GM12878 (cell line): Measurements from ENCODE around the gene MAP3K5. TPM values are rescaled to one million over a fixed set of nuclear protein-coding genes. Genes with fewer than 3 reads are reported as not detected.

Experiments
- BCL11A ChIP-seq: IDR thresholded peaks from 2 replicates; pipeline ENCODE4 v1.6.1; 2011; ENCODE audit warnings: low read depth, low read length
- BCL3 ChIP-seq: IDR thresholded peaks from 2 replicates; pipeline ENCODE4 v1.6.1; 2011; ENCODE audit warnings: borderline replicate concordance, low read depth, mild to moderate bottlenecking, moderate library complexity, low read length; ENCODE audit not compliant: insufficient read depth, poor library complexity, severe bottlenecking
- CBX3 ChIP-seq: fragments of 200-600 bp; sonication (generic); IDR thresholded peaks from 2 replicates; pipeline ENCODE4 v1.6.1; 2016; ENCODE audit warnings: low read depth, borderline replicate concordance
- DPF2 ChIP-seq: fragments of 450-650 bp; IDR thresholded peaks from 2 replicates; pipeline ENCODE4 v1.6.1; 2017; ENCODE audit warnings: mild to moderate bottlenecking
- FOS ChIP-seq: IDR thresholded peaks from 3 replicates; pipeline ENCODE4 v1.6.1; 2011; ENCODE audit warnings: borderline replicate concordance; ENCODE audit not compliant: insufficient read length; ENCODE audit errors: extremely low read depth
- IRF4 ChIP-seq: IDR thresholded peaks from 2 replicates; pipeline ENCODE4 v1.6.1; 2011; ENCODE audit warnings: low read depth, low read length
- KDM1A ChIP-seq: fragments of 200-600 bp; sonication (generic); IDR thresholded peaks from 2 replicates; pipeline ENCODE4 v1.6.1; 2016; ENCODE audit warnings: borderline replicate concordance
- MLLT1 ChIP-seq: fragments of 450-650 bp; IDR thresholded peaks from 2 replicates; pipeline ENCODE4 v1.6.1; 2016; ENCODE audit warnings: mild to moderate bottlenecking
- MTA3 ChIP-seq: IDR thresholded peaks from 2 replicates; pipeline ENCODE4 v1.6.1; 2012; ENCODE audit warnings: low read length, inconsistent platforms, borderline replicate concordance
- MXI1 ChIP-seq: fragments of 150-350 bp; IDR thresholded peaks from 2 replicates; pipeline ENCODE4 v1.6.1; 2011; ENCODE audit warnings: low read depth, mild to moderate bottlenecking, inconsistent platforms, low read length, improper control_type of control experiment
- MYC ChIP-seq: IDR thresholded peaks from 2 replicates; pipeline ENCODE4 v1.6.1; 2011; ENCODE audit warnings: mild to moderate bottlenecking, low read length, moderate library complexity, inconsistent platforms; ENCODE audit not compliant: insufficient read depth, insufficient replicate concordance, insufficient read length, severe bottlenecking
- NFIC ChIP-seq: IDR thresholded peaks from 2 replicates; pipeline ENCODE4 v1.6.1; 2012; ENCODE audit warnings: low read depth, mild to moderate bottlenecking, inconsistent platforms, low read length, moderate library complexity
- NFXL1 ChIP-seq: fragments of 450-650 bp; IDR thresholded peaks from 2 replicates; pipeline ENCODE4 v1.6.1; 2017; ENCODE audit warnings: antibody characterized with exemption, mild to moderate bottlenecking, borderline replicate concordance
- PAX8 ChIP-seq: fragments of 450-650 bp; IDR thresholded peaks from 2 replicates; pipeline ENCODE4 v1.6.1; 2017; ENCODE audit warnings: mild to moderate bottlenecking, moderate library complexity
- SP1 ChIP-seq: IDR thresholded peaks from one replicate; pipeline ENCODE4 v1.6.1; 2011; ENCODE audit warnings: low read depth, low read length
- STAT3 ChIP-seq: IDR thresholded peaks from 2 replicates; pipeline ENCODE4 v1.6.1; 2011; ENCODE audit warnings: low read depth, low read length, improper control_type of control experiment
- YY1 ChIP-seq: IDR thresholded peaks from 2 replicates; pipeline ENCODE4 v1.6.1; 2011; ENCODE audit warnings: low read depth, mild to moderate bottlenecking, low read length
- ZBED1 ChIP-seq: IDR thresholded peaks from 2 replicates; pipeline ENCODE4 v1.6.1; 2016; ENCODE audit warnings: borderline replicate concordance
- ZNF274 ChIP-seq: IDR thresholded peaks from one replicate; pipeline ENCODE4 v1.8.0; 2011; ENCODE audit not compliant: insufficient read length, insufficient read depth
- ZNF592 ChIP-seq: fragments of 450-650 bp; IDR thresholded peaks from 2 replicates; pipeline ENCODE4 v1.6.1; 2017; ENCODE audit warnings: mild to moderate bottlenecking, moderate library complexity
- polyA plus RNA-seq, 11 experiments: library from polyadenylated mRNA; depleted of rRNA in 4 of 11; unstranded in 6 of 11; stranded (reverse) in 5 of 11; fragments of >200 nt; fragmentation: Nextera tagmentation in 4 of 11; fragmentation: Illumina TruSeq in 1 of 11; extraction: Ambion mirVana in 4 of 11; extraction: Trizol in 1 of 11; gene quantifications; 1 replicate in 1 of 11; 2 replicates in 10 of 11; pipeline versions ENCODE4 v1.2.1 to v1.2.3, GENCODE V29; 2011 to 2016; ENCODE audit warnings: inconsistent platforms in 2 of 11, missing spikeins in 2 of 11, low read depth in 1 of 11
- total RNA-seq, 4 experiments: library from RNA; depleted of rRNA in 3 of 4; stranded (reverse); fragments of >200 nt in 3 of 4; fragmentation: Illumina TruSeq in 1 of 4; extraction: Trizol in 1 of 4; gene quantifications; 2 replicates each; pipeline versions ENCODE4 v1.2.1 to v1.2.3, GENCODE V29; 2013 to 2021
- TF ChIP-seq, protein P1 (sequence below): fragments of 450-650 bp; IDR thresholded peaks from 2 replicates; pipeline ENCODE4 v1.6.1; 2017; ENCODE audit warnings: mild to moderate bottlenecking, low read depth, inconsistent platforms; ENCODE audit not compliant: poor library complexity, severe bottlenecking

MAP3K5 gene
- total and polyA plus RNA-seq, 10 of the 15 experiments (the other 5 are each of a cell fraction or from before 2014, with no cell fraction given), result 5.4 to 34.3 (median 26.4) TPM

DNA sequence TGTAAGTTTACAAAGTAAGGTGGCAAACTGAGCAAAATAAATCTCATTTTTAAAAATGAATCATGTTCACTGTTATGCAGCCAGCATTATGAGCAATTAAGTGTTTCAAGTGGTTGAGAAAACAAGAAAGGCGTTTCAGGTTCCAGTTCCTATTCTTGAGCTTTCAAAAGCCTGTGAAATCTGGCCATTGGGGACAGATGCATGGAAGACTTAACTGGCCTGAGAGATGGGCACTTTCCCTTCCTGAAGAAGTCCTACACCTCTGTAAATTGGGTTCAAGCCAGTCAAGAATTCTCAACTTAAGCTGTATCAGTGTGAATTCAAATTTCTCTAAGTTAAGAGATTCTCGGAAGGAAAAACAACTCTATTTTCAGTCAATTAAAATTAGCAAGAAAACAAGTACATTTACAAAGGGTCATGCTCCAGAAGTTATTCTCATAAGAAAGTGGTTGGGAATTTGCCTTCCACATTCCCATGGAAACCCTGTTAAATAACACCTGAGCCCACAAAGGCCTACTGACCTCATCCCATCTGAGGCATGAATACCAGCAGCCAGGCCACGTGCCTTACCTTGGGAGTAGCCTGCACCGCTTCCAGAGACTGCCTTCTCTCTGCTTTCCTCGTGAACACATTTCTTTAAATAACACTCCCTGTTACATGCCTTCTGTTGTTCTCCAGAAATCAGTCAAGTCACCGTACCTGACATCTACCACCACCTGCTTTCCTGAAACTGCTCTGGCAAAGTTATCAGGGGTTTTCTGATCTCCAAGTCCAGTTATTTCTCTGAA is 19.4 kb downstream of the MAP3K5 start (continued):
- peak; percentile 63; the same call in 1 of the 2 replicates for TF ChIP-seq YY1
- TF ChIP-seq PAX8, result no peak
- TF ChIP-seq MLLT1, result 0 out of 2 replicates have a peak, but pooled peaks have one; percentile 69
- TF ChIP-seq NFIC, result peak; percentile 84
- TF ChIP-seq SP1, result no peak
- TF ChIP-seq, protein P1, sequence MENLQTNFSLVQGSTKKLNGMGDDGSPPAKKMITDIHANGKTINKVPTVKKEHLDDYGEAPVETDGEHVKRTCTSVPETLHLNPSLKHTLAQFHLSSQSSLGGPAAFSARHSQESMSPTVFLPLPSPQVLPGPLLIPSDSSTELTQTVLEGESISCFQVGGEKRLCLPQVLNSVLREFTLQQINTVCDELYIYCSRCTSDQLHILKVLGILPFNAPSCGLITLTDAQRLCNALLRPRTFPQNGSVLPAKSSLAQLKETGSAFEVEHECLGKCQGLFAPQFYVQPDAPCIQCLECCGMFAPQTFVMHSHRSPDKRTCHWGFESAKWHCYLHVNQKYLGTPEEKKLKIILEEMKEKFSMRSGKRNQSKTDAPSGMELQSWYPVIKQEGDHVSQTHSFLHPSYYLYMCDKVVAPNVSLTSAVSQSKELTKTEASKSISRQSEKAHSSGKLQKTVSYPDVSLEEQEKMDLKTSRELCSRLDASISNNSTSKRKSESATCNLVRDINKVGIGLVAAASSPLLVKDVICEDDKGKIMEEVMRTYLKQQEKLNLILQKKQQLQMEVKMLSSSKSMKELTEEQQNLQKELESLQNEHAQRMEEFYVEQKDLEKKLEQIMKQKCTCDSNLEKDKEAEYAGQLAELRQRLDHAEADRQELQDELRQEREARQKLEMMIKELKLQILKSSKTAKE, result peak; percentile 77
- TF ChIP-seq MYC, result no peak
- TF ChIP-seq FOS, result no peak
- TF ChIP-seq NFXL1, result no peak
- TF ChIP-seq DPF2, result peak; percentile 69; the same call in 1 of the 2 replicates
- no peak for TF ChIP-seq ZNF274
- peak; percentile 25; the same call in 1 of the 2 replicates for TF ChIP-seq IRF4
- no peak; the same call in 1 of the 2 replicates for TF ChIP-seq MXI1
- no peak for TF ChIP-seq KDM1A
- TF ChIP-seq STAT3, result peak; percentile 89; the same call in 1 of the 2 replicates
- no peak; the same call in 1 of the 2 replicates for TF ChIP-seq ZBED1
- peak; percentile 84 for TF ChIP-seq ZNF592
- TF ChIP-seq BCL3, result peak; percentile 82
- TF ChIP-seq MTA3, result no peak; the same call in 1 of the 2 replicates
- TF ChIP-seq BCL11A, result peak; percentile 89
- TF ChIP-seq CBX3, result no peak
